ENCODE data around the gene ERF.

GRCh38 chr19:42287017-42287826 lies 32.3 kb upstream of the ERF start:
- TF ChIP-seq GATA3 (IDR thresholded peaks at IDR 0.05; ENCODE audit: low read depth, low read length) (no peak), GATA2 (IDR thresholded peaks at IDR 0.05; ENCODE audit: low read depth, low read length) (no peak)
